Keratinocyte (primary cell): ENCODE measurements around the gene FOXK1. TPM values are rescaled to one million over a fixed set of nuclear protein-coding genes. Genes with fewer than 3 reads are reported as not detected.

Source experiments
- DNase-seq: peaks from one replicate; pipeline ENCODE4 v3.0.0-alpha.2; 2011; ENCODE audit warnings: low read depth, missing footprints, low spot score
- FAIRE-seq: peaks from 2 replicates; lab custom pipeline; 2011; peaks lifted over from hg19 to GRCh38; lab: Jason Lieb, UNC
- H2AFZ ChIP-seq: 2 replicates; pipeline ENCODE4 v1.6.0; 2012; ENCODE audit warnings: low read length, control low read depth, inconsistent platforms; ENCODE audit not compliant: control insufficient read depth
- H3K27ac ChIP-seq: 2 replicates; pipeline ENCODE4 v1.5.1; 2011; ENCODE audit warnings: low read length; ENCODE audit not compliant: control insufficient read depth, insufficient read depth
- H3K27me3 ChIP-seq: 3 replicates; pipeline ENCODE4 v1.6.0; 2011; ENCODE audit warnings: low read length; ENCODE audit not compliant: control insufficient read depth, insufficient read depth; ENCODE audit errors: extremely low read depth
- H3K36me3 ChIP-seq, 2 experiments: 2 replicates in 1 of 2; 3 replicates in 1 of 2; pipeline ENCODE4 v1.5.1; 2011; ENCODE audit warnings: low read length in 2 of 2, mild to moderate bottlenecking in 1 of 2; ENCODE audit not compliant: control insufficient read depth in 2 of 2, insufficient read depth in 2 of 2; ENCODE audit errors: extremely low read depth in 1 of 2
- H3K4me1 ChIP-seq: 3 replicates; pipeline ENCODE4 v1.5.1; 2011; ENCODE audit warnings: low read length; ENCODE audit not compliant: control insufficient read depth, insufficient read depth; ENCODE audit errors: extremely low read depth
- H3K4me2 ChIP-seq: 3 replicates; pipeline ENCODE4 v1.6.0; 2011; ENCODE audit warnings: low read depth, low read length; ENCODE audit not compliant: control insufficient read depth, insufficient read depth; ENCODE audit errors: extremely low read depth
- H3K4me3 ChIP-seq, 3 experiments: fragments of 200-600 bp in 1 of 3; sonication (generic) in 1 of 3; 2 replicates in 2 of 3; 3 replicates in 1 of 3; pipeline ENCODE4 v1.5.1; 2011 to 2016; ENCODE audit warnings: low read length in 3 of 3, mild to moderate bottlenecking in 3 of 3, control low read depth in 2 of 3, inconsistent platforms in 1 of 3, low read depth in 1 of 3, mixed read lengths in 1 of 3, mixed run types in 1 of 3, moderate library complexity in 1 of 3; ENCODE audit not compliant: control insufficient read depth in 2 of 3, insufficient read depth in 2 of 3; ENCODE audit errors: extremely low read depth in 1 of 3
- H3K79me2 ChIP-seq: 2 replicates; pipeline ENCODE4 v1.6.0; 2012; ENCODE audit warnings: low read length; ENCODE audit not compliant: control insufficient read depth, insufficient read depth
- H3K9ac ChIP-seq: 3 replicates; pipeline ENCODE4 v1.6.0; 2011; ENCODE audit warnings: low read length; ENCODE audit not compliant: control insufficient read depth, insufficient read depth; ENCODE audit errors: extremely low read depth
- H3K9me1 ChIP-seq: 3 replicates; pipeline ENCODE4 v1.6.0; 2011; ENCODE audit warnings: low read length; ENCODE audit not compliant: control insufficient read depth, insufficient read depth; ENCODE audit errors: extremely low read depth
- H3K9me3 ChIP-seq: 2 replicates; pipeline ENCODE4 v1.5.1; 2012; ENCODE audit warnings: low read depth, low read length; ENCODE audit not compliant: control insufficient read depth
- H4K20me1 ChIP-seq: 3 replicates; pipeline ENCODE4 v1.6.0; 2011; ENCODE audit warnings: low read length; ENCODE audit not compliant: control insufficient read depth, insufficient read depth; ENCODE audit errors: extremely low read depth
- CTCF ChIP-seq, 3 experiments: IDR thresholded peaks in 1 of 3; conservative IDR thresholded peaks in 1 of 3; optimal IDR thresholded peaks in 1 of 3; 2 replicates in 2 of 3; 3 replicates in 1 of 3; pipeline versions ENCODE3 to v1.5.1; 2011; ENCODE audit warnings: low read length in 3 of 3, mild to moderate bottlenecking in 3 of 3, moderate library complexity in 2 of 3, control low read depth in 1 of 3, inconsistent platforms in 1 of 3; ENCODE audit not compliant: insufficient read depth in 2 of 3; ENCODE audit errors: extremely low read depth in 1 of 3
- EZH2 ChIP-seq: IDR thresholded peaks from one replicate; pipeline ENCODE4 v1.6.1; 2012; ENCODE audit warnings: inconsistent platforms, mild to moderate bottlenecking, low read length, moderate library complexity
- dilution Hi-C: fragments of 300-500 bp; cut with MboI; formaldehyde crosslinking; loops from one replicate; pipeline ENCODE4 v1.7.0; 2020; ENCODE audit warnings: low sequenced_read_pairs; ENCODE audit not compliant: extremely low pct_ligation_motif_present
- polyA plus RNA-seq, 5 experiments: library from polyadenylated mRNA; depleted of rRNA in 3 of 5; stranded (reverse) in 3 of 5; stranded (forward) in 1 of 5; unstranded in 1 of 5; fragments of >200 nt; gene quantifications; 1 replicate in 1 of 5; 2 replicates in 3 of 5; 3 replicates in 1 of 5; pipeline versions ENCODE4 v1.2.1 to v1.2.3, GENCODE V29; 2011 to 2012; ENCODE audit warnings: missing spikeins in 2 of 5, low read depth in 1 of 5, low replicate concordance in 1 of 5

FOXK1 gene
- polyA plus RNA-seq, 1 donor (not counting 4 experiments of a cell fraction or from before 2014, with no cell fraction given) = 4.4 TPM

GRCh38 chr7:4753598-4754432, 71.7 kb downstream of the FOXK1 start:
- dilution Hi-C loops = no loop called here
- Histone ChIP-seq H3K27ac (no peak overlapping the region), H3K4me1 (no peaks in the 10 kb centered on the region), H3K27me3 (no peaks in the 10 kb centered on the region), H2AFZ (no peak overlapping the region), H3K4me3 (no peak overlapping the region), H3K9me1 (no peaks in the 10 kb centered on the region), H4K20me1 (peaks cover 9% of the 10 kb centered on the region), H3K79me2 (peaks cover 35% of the 10 kb centered on the region), H3K9me3 (no peaks in the 10 kb centered on the region), H3K36me3 (peaks cover 7 to 35% of the 10 kb centered on the region in 2 experiments), H3K4me2 (no peak overlapping the region), H3K9ac (no peak overlapping the region)
- no peak for TF ChIP-seq EZH2
- peak; percentile 77 to 99 (median 89) for TF ChIP-seq CTCF (optimal IDR thresholded peaks at IDR 0.05 in 1 of 3, IDR thresholded peaks at IDR 0.05 in 1 of 3, conservative IDR thresholded peaks at IDR 0.05 in 1 of 3; ENCODE audit: extremely low read depth in 1 of 3, insufficient read depth in 2 of 3, low read length in 3 of 3)
- FAIRE-seq (no peak), DNase-seq (no peak)

GRCh38 chr7:4754433-4755010, 72.4 kb downstream of the FOXK1 start:
- H3K79me2 ChIP-seq = peaks cover 28% of the 10 kb centered on the region
- DNase-seq = no peak
- no peak overlapping the region for H3K4me2 ChIP-seq
- no peaks in the 10 kb centered on the region for H3K4me1 ChIP-seq
- H3K9me3 ChIP-seq = no peaks in the 10 kb centered on the region
- FAIRE-seq = no peak
- peaks cover 7 to 37% of the 10 kb centered on the region in 2 experiments for H3K36me3 ChIP-seq
- H3K27me3 ChIP-seq = no peaks in the 10 kb centered on the region
- H3K9ac ChIP-seq = no peak overlapping the region
- no peak overlapping the region for H3K4me3 ChIP-seq
- H4K20me1 ChIP-seq = peaks cover 9% of the 10 kb centered on the region
- no peaks in the 10 kb centered on the region for H3K9me1 ChIP-seq
- TF ChIP-seq CTCF (optimal IDR thresholded peaks at IDR 0.05 in 1 of 3, IDR thresholded peaks at IDR 0.05 in 1 of 3, conservative IDR thresholded peaks at IDR 0.05 in 1 of 3; ENCODE audit: extremely low read depth in 1 of 3, insufficient read depth in 2 of 3, low read length in 3 of 3) (no peak), EZH2 (no peak)
- dilution Hi-C loops = no loop called here
- no peak overlapping the region for H2AFZ ChIP-seq
- H3K27ac ChIP-seq = no peak overlapping the region
